HK-2 (cell line): ENCODE results near the gene CAMK1.

Experiments used
- DNase-seq: peaks from one replicate; pipeline ENCODE4 v3.0.0-alpha.2; 2018; ENCODE audit not compliant: unreplicated experiment

CAMK1 gene

GRCh38 chr3:9769426-9770275 lies at the start of gene CAMK1:
Gene CAMK1 (minus strand): TSS chr3:9769947. CDS start chr3:9767749, 2,198 bp downstream.
- DNase-seq, result peak; percentile 71

GRCh38 chr3:9818666-9819335 lies 49.1 kb upstream of the CAMK1 start:
- no peak for DNase-seq

- no peak for DNase-seq
These were observed 47.7 kb upstream of the CAMK1 start for GRCh38 chr3:9817436-9817835.

- no peak for DNase-seq
These were observed 46.2 kb upstream of the CAMK1 start for GRCh38 chr3:9815986-9816385.

- DNase-seq, result no peak
These were observed 43.2 kb upstream of the CAMK1 start for GRCh38 chr3:9812870-9813483.

GRCh38 chr3:9810846-9811245 lies 41.1 kb upstream of the CAMK1 start:
- no peak for DNase-seq

GRCh38 chr3:9810433-9810770 lies 40.7 kb upstream of the CAMK1 start:
- DNase-seq, result no peak

GRCh38 chr3:9809615-9810432 lies 40.1 kb upstream of the CAMK1 start, which contains the start of gene TTLL3:
Gene TTLL3 (plus strand): TSS chr3:9810262. CDS start chr3:9810662, 400 bp downstream.
- DNase-seq, result peak; percentile 67

- peak; percentile 37 for DNase-seq
These were observed 39.5 kb upstream of the CAMK1 start for GRCh38 chr3:9809239-9809614.

- peak; percentile 44 for DNase-seq
These were observed 38.7 kb upstream of the CAMK1 start for GRCh38 chr3:9808345-9809037.

GRCh38 chr3:9807981-9808344 lies 38.2 kb upstream of the CAMK1 start:
- no peak for DNase-seq

GRCh38 chr3:9806688-9807589 lies 37.2 kb upstream of the CAMK1 start:
- no peak for DNase-seq

GRCh38 chr3:9806137-9806536 lies 36.4 kb upstream of the CAMK1 start:
- DNase-seq, result no peak

- DNase-seq, result no peak
These were observed 35.2 kb upstream of the CAMK1 start for GRCh38 chr3:9804996-9805395.

GRCh38 chr3:9803494-9803893 lies 33.7 kb upstream of the CAMK1 start:
- no peak for DNase-seq

GRCh38 chr3:9800529-9800928 lies 30.8 kb upstream of the CAMK1 start:
- no peak for DNase-seq

GRCh38 chr3:9797196-9797945 lies 27.6 kb upstream of the CAMK1 start:
- no peak for DNase-seq

GRCh38 chr3:9795207-9795606 lies 25.5 kb upstream of the CAMK1 start:
- DNase-seq, result no peak

GRCh38 chr3:9794400-9794799 lies 24.7 kb upstream of the CAMK1 start:
- no peak for DNase-seq
